Liver (tissue), 9 donors: ENCODE data around the gene ABCA3. TPM values are rescaled to one million over a fixed set of nuclear protein-coding genes. Genes with fewer than 3 reads are reported as not detected.

ENCODE experiments used
- DNase-seq: peaks from one replicate; pipeline ENCODE4 v3.0.0-alpha.2; 2017; ENCODE audit warnings: low spot score
- H3K27ac ChIP-seq, 2 donors: one replicate each; pipeline ENCODE4 v1.7.0; 2013; ENCODE audit warnings: inconsistent platforms in 2 of 2, low read length in 2 of 2, control low read depth in 1 of 2, low read depth in 1 of 2, mild to moderate bottlenecking in 1 of 2
- H3K27me3 ChIP-seq, 4 donors: one replicate each; pipeline versions ENCODE4 v1.6.1 to v1.7.0; 2013; ENCODE audit warnings: low read length in 3 of 4, inconsistent platforms in 1 of 4, mild to moderate bottlenecking in 1 of 4, moderate library complexity in 1 of 4; ENCODE audit not compliant: control insufficient read depth in 4 of 4, insufficient read depth in 4 of 4
- H3K36me3 ChIP-seq, 4 donors: one replicate each; pipeline versions ENCODE4 v1.6.1 to v1.7.0; 2013; ENCODE audit warnings: low read length in 3 of 4, mild to moderate bottlenecking in 3 of 4, low read depth in 1 of 4, moderate library complexity in 1 of 4; ENCODE audit not compliant: control insufficient read depth in 4 of 4, insufficient read depth in 3 of 4
- H3K4me1 ChIP-seq, 4 donors: one replicate each; pipeline versions ENCODE4 v1.6.1 to v1.7.0; 2013; ENCODE audit warnings: low read length in 3 of 4, mild to moderate bottlenecking in 3 of 4, moderate library complexity in 1 of 4; ENCODE audit not compliant: control insufficient read depth in 4 of 4, insufficient read depth in 4 of 4
- H3K4me3 ChIP-seq, 3 donors: one replicate each; pipeline versions ENCODE4 v1.6.1 to v1.7.0; 2013; ENCODE audit warnings: low read length in 3 of 3, control low read depth in 1 of 3, low read depth in 1 of 3, mild to moderate bottlenecking in 1 of 3
- H3K9ac ChIP-seq, 2 donors: one replicate each; pipeline ENCODE4 v1.7.0; 2013; ENCODE audit warnings: low read length in 2 of 2, mild to moderate bottlenecking in 2 of 2, moderate library complexity in 2 of 2, control low read depth in 1 of 2, low read depth in 1 of 2
- H3K9me3 ChIP-seq, 4 donors: one replicate each; pipeline versions ENCODE4 v1.6.1 to v1.7.0; 2013; ENCODE audit warnings: low read length in 3 of 4; ENCODE audit not compliant: control insufficient read depth in 4 of 4
- ATF3 ChIP-seq: IDR thresholded peaks from 2 replicates; pipeline ENCODE4 v1.6.1; 2016; ENCODE audit warnings: antibody characterized with exemption
- CTCF ChIP-seq: fragments of 150-350 bp; IDR thresholded peaks from 2 replicates; pipeline ENCODE4 v1.5.1; 2017; ENCODE audit warnings: improper control_type of control experiment, low read depth, low read length; ENCODE audit not compliant: missing input control
- EGR1 ChIP-seq, 2 donors: IDR thresholded peaks; 2 replicates each; pipeline ENCODE4 v1.6.1; 2016 to 2018; ENCODE audit warnings: antibody characterized with exemption in 2 of 2, low read depth in 2 of 2
- FOXA1 ChIP-seq: IDR thresholded peaks from 2 replicates; pipeline ENCODE4 v1.6.1; 2016; ENCODE audit warnings: antibody characterized with exemption
- FOXA2 ChIP-seq: IDR thresholded peaks from 2 replicates; pipeline ENCODE4 v1.6.1; 2016; ENCODE audit warnings: antibody characterized with exemption
- GABPA ChIP-seq, 2 donors: IDR thresholded peaks in 1 of 2; conservative IDR thresholded peaks in 1 of 2; 2 replicates each; pipeline ENCODE4 v1.6.1; 2016; ENCODE audit warnings: antibody characterized with exemption in 2 of 2, mild to moderate bottlenecking in 1 of 2, moderate library complexity in 1 of 2
- HNF4A ChIP-seq, 2 donors: conservative IDR thresholded peaks; 2 replicates each; pipeline ENCODE4 v1.6.1; 2016; ENCODE audit warnings: antibody characterized with exemption in 2 of 2, mild to moderate bottlenecking in 2 of 2
- HNF4G ChIP-seq: IDR thresholded peaks from 2 replicates; pipeline ENCODE4 v1.6.1; 2016; ENCODE audit warnings: antibody characterized with exemption
- JUND ChIP-seq, 2 donors: IDR thresholded peaks; 2 replicates each; pipeline ENCODE4 v1.6.1; 2016; ENCODE audit warnings: antibody characterized with exemption in 2 of 2
- MAX ChIP-seq: IDR thresholded peaks from 2 replicates; pipeline ENCODE4 v1.6.1; 2016; ENCODE audit warnings: antibody characterized with exemption
- NR2F2 ChIP-seq: IDR thresholded peaks from 2 replicates; pipeline ENCODE4 v1.6.1; 2016; ENCODE audit warnings: antibody characterized with exemption
- RAD21 ChIP-seq, 2 donors: IDR thresholded peaks; 2 replicates each; pipeline ENCODE4 v1.6.1; 2016; ENCODE audit warnings: antibody characterized with exemption in 2 of 2, mild to moderate bottlenecking in 2 of 2
- REST ChIP-seq: IDR thresholded peaks from 2 replicates; pipeline ENCODE4 v1.6.1; 2016; ENCODE audit warnings: antibody characterized with exemption, mild to moderate bottlenecking
- RXRA ChIP-seq, 2 donors: IDR thresholded peaks; 2 replicates each; pipeline ENCODE4 v1.6.1; 2017 to 2018; ENCODE audit warnings: antibody characterized with exemption in 2 of 2, mild to moderate bottlenecking in 1 of 2
- SP1 ChIP-seq: IDR thresholded peaks from 2 replicates; pipeline ENCODE4 v1.6.1; 2018; ENCODE audit warnings: antibody characterized with exemption, mild to moderate bottlenecking
- TAF1 ChIP-seq: conservative IDR thresholded peaks from 2 replicates; pipeline ENCODE4 v1.6.1; 2016; ENCODE audit warnings: antibody characterized with exemption, mild to moderate bottlenecking
- YY1 ChIP-seq: IDR thresholded peaks from 2 replicates; pipeline ENCODE4 v1.6.1; 2016; ENCODE audit warnings: antibody characterized with exemption, mild to moderate bottlenecking
- ZBTB33 ChIP-seq: IDR thresholded peaks from 2 replicates; pipeline ENCODE4 v1.6.1; 2016; ENCODE audit warnings: antibody characterized with exemption
- WGBS: extraction: QIAGEN DNeasy Blood & Tissue Kit; methylation state at CpG from one replicate; pipeline ENCODE4 v1.1.7; 2013; 5-methylcytosine and 5-hydroxymethylcytosine counted together
- polyA plus RNA-seq, 2 donors: library from polyadenylated mRNA; stranded (reverse) in 1 of 2; unstranded in 1 of 2; fragments of 200-250 nt in 1 of 2; fragments of >200 nt in 1 of 2; fragmentation: Nextera tagmentation in 1 of 2; extraction: Ambion mirVana in 1 of 2; gene quantifications; one replicate each; pipeline versions ENCODE4 v1.2.1 to v1.2.3, GENCODE V29; 2013 to 2015
- total RNA-seq, 2 donors: library from RNA; depleted of rRNA; stranded (reverse); fragments of >200 nt; gene quantifications; one replicate each; pipeline ENCODE4 v1.2.3, GENCODE V29; 2014
- donor health status: healthy.
- donor health status: healthy.
- donor health status: healthy.
- donor health status: healthy.
- donor health status: healthy.

ABCA3 gene
- total and polyA plus RNA-seq, 4 donors = 0.47 to 1.1 (median 0.77) TPM

- TF ChIP-seq MAX = no peak
- TF ChIP-seq EGR1 (IDR thresholded peaks at IDR 0.05; ENCODE audit: low read depth in 2 of 2) = no peak
Measured at GRCh38 chr16:2329532-2329931, 11.0 kb downstream of the ABCA3 start (continued).

GRCh38 chr16:2328428-2328827, 12.1 kb downstream of the ABCA3 start:
- no peak overlapping the region for H3K9ac ChIP-seq
- no peak overlapping the region for H3K4me3 ChIP-seq
- TF ChIP-seq JUND (IDR thresholded peaks at IDR 0.05) (no peak), MAX (no peak), ATF3 (no peak), FOXA2 (no peak), CTCF (no peak), NR2F2 (no peak), TAF1 (no peak), HNF4G (no peak), RXRA (IDR thresholded peaks at IDR 0.05) (no peak), HNF4A (conservative IDR thresholded peaks at IDR 0.05) (no peak), REST (no peak), GABPA (IDR thresholded peaks at IDR 0.05 in 1 of 2, conservative IDR thresholded peaks at IDR 0.05 in 1 of 2) (no peak), EGR1 (IDR thresholded peaks at IDR 0.05; ENCODE audit: low read depth in 2 of 2) (no peak), SP1 (no peak), ZBTB33 (no peak), RAD21 (IDR thresholded peaks at IDR 0.05) (no peak), YY1 (no peak), FOXA1 (no peak)
- no peaks in the 10 kb centered on the region for H3K36me3 ChIP-seq
- no peaks in the 10 kb centered on the region for H3K4me1 ChIP-seq
- H3K9me3 ChIP-seq = no peaks in the 10 kb centered on the region
- H3K27ac ChIP-seq = no peak overlapping the region
- WGBS = 89% methylated on average over 12 of the region's 12 CpGs
- H3K27me3 ChIP-seq = no peaks in the 10 kb centered on the region
- DNase-seq = no peak
